ENCODE measurements around the gene SNTB2. TPM values are rescaled to one million over a fixed set of nuclear protein-coding genes. Genes with fewer than 3 reads are reported as not detected.
"Not testable (repeated sequence)": the region's sequence is repeated elsewhere in the genome, so short reads cannot be mapped to it uniquely, and the experiment has no call there.

The SNTB2 gene
- polyA plus RNA-seq (ENCODE audit: low read depth in 6 of 6), result 1 to 10 TPM; 2.4 to 7.1 (median 4.2) TPM

- Mint-ChIP-seq H3K9me3 (no peaks in the 10 kb centered on the region), H3K36me3 (no peaks in the 10 kb centered on the region), H3K27ac (peak within 1 kb of the TSS; percentile 97 to 99 (median 98)), H3K4me1 (peaks cover 22 to 31% (median 28%) of the 10 kb centered on the region in 3 donors), H3K27me3 (no peaks in the 10 kb centered on the region), H3K4me3 (peak within 1 kb of the TSS; percentile 96 to 100 (median 99))
- peak; percentile 92 for ATAC-seq (ENCODE audit: low read depth in 2 of 2)
- peak; percentile 88 for DNase-seq
Measured at GRCh38 chr16:69186642-69187445, at the start of gene SNTB2. Gene SNTB2 (plus strand): TSS chr16:69187164. CDS start chr16:69187167, 3 bp downstream.

GRCh38 chr16:69138608-69139007 is 48.4 kb upstream of the SNTB2 start:
- no peak for DNase-seq
- H3K27ac Mint-ChIP-seq, result no peak overlapping the region
- H3K36me3 Mint-ChIP-seq, result peaks cover 28% of the 10 kb centered on the region in 2 donors
- no peaks in the 10 kb centered on the region for H3K9me3 Mint-ChIP-seq
- no peak for ATAC-seq (ENCODE audit: low read depth in 2 of 2)
- H3K4me3 Mint-ChIP-seq, result peak overlapping the region in 1 of 8 donors; percentile 53
- H3K27me3 Mint-ChIP-seq, result no peaks in the 10 kb centered on the region
- peaks cover 11 to 12% (median 11%) of the 10 kb centered on the region in 3 donors for H3K4me1 Mint-ChIP-seq

- H3K27me3 Mint-ChIP-seq; H3K4me1 Mint-ChIP-seq; ATAC-seq (ENCODE audit: low read depth in 2 of 2); DNase-seq; H3K9me3 Mint-ChIP-seq; H3K4me3 Mint-ChIP-seq; H3K27ac Mint-ChIP-seq: not testable (repeated sequence)
- H3K36me3 Mint-ChIP-seq, result peaks cover 29 to 30% of the 10 kb centered on the region in 2 donors
Measured at GRCh38 chr16:69139464-69139863, 47.5 kb upstream of the SNTB2 start.

GRCh38 chr16:69141014-69141413 is 46.0 kb upstream of the SNTB2 start:
- DNase-seq (no peak), ATAC-seq (ENCODE audit: low read depth in 2 of 2) (no peak)
- H3K36me3 Mint-ChIP-seq, result peaks cover 29 to 32% of the 10 kb centered on the region in 2 donors
- H3K27me3 Mint-ChIP-seq, result no peaks in the 10 kb centered on the region
- H3K27ac Mint-ChIP-seq, result no peak overlapping the region
- H3K4me1 Mint-ChIP-seq, result peaks cover 0 to 5% (median 3%) of the 10 kb centered on the region in 3 donors
- H3K4me3 Mint-ChIP-seq, result no peak overlapping the region
- H3K9me3 Mint-ChIP-seq, result no peaks in the 10 kb centered on the region

- Mint-ChIP-seq H3K27ac (no peak overlapping the region), H3K36me3 (peaks cover 29 to 32% of the 10 kb centered on the region in 2 donors), H3K27me3 (no peaks in the 10 kb centered on the region), H3K4me1 (peaks cover 0 to 5% (median 3%) of the 10 kb centered on the region in 3 donors), H3K4me3 (peak overlapping the region in 1 of 8 donors; percentile 27), H3K9me3 (no peaks in the 10 kb centered on the region)
- DNase-seq (no peak), ATAC-seq (ENCODE audit: low read depth in 2 of 2) (no peak)
Measured at GRCh38 chr16:69141936-69142335, 45.0 kb upstream of the SNTB2 start.

GRCh38 chr16:69143116-69143515 is 43.8 kb upstream of the SNTB2 start:
- no peak for DNase-seq
- Mint-ChIP-seq H3K27ac (no peak overlapping the region), H3K27me3 (no peaks in the 10 kb centered on the region), H3K4me1 (peaks cover 0 to 3% (median 0%) of the 10 kb centered on the region in 3 donors), H3K9me3 (no peaks in the 10 kb centered on the region), H3K4me3 (no peak overlapping the region), H3K36me3 (peaks cover 27 to 29% of the 10 kb centered on the region in 2 donors)
- no peak for ATAC-seq (ENCODE audit: low read depth in 2 of 2)

GRCh38 chr16:69145658-69146057 is 41.3 kb upstream of the SNTB2 start:
- ATAC-seq (ENCODE audit: low read depth in 2 of 2) (no peak), DNase-seq (no peak)
- peaks cover 26 to 29% of the 10 kb centered on the region in 2 donors for H3K36me3 Mint-ChIP-seq
- peaks cover 0 to 4% (median 3%) of the 10 kb centered on the region in 3 donors for H3K4me1 Mint-ChIP-seq
- H3K4me3 Mint-ChIP-seq, result no peak overlapping the region
- no peaks in the 10 kb centered on the region for H3K27me3 Mint-ChIP-seq
- H3K9me3 Mint-ChIP-seq, result no peaks in the 10 kb centered on the region
- peak overlapping the region in 1 of 6 donors; percentile 47 for H3K27ac Mint-ChIP-seq

- DNase-seq; H3K4me3 Mint-ChIP-seq; H3K36me3 Mint-ChIP-seq; H3K4me1 Mint-ChIP-seq; H3K27ac Mint-ChIP-seq; H3K27me3 Mint-ChIP-seq; ATAC-seq (ENCODE audit: low read depth in 2 of 2); H3K9me3 Mint-ChIP-seq: not testable (repeated sequence)
Measured at GRCh38 chr16:69149621-69150020, 37.3 kb upstream of the SNTB2 start.

GRCh38 chr16:69150146-69150865 is 36.7 kb upstream of the SNTB2 start:
- Mint-ChIP-seq H3K27me3 (no peaks in the 10 kb centered on the region), H3K9me3 (no peaks in the 10 kb centered on the region), H3K4me1 (peaks cover 0 to 4% (median 2%) of the 10 kb centered on the region in 3 donors), H3K4me3 (no peak overlapping the region), H3K27ac (peak overlapping the region in 3 of 6 donors; percentile 59 to 83 (median 72)), H3K36me3 (peaks cover 7 to 12% of the 10 kb centered on the region in 2 donors)
- peak; percentile 59 for DNase-seq
- peak; percentile 67 to 81 for ATAC-seq (ENCODE audit: low read depth in 2 of 2)

GRCh38 chr16:69157196-69157595 is 29.8 kb upstream of the SNTB2 start:
- Mint-ChIP-seq H3K9me3 (no peaks in the 10 kb centered on the region), H3K27ac (peak overlapping the region in 1 of 6 donors; percentile 38), H3K27me3 (no peaks in the 10 kb centered on the region), H3K36me3 (peaks cover 26 to 38% of the 10 kb centered on the region in 2 donors), H3K4me3 (no peak overlapping the region), H3K4me1 (no peaks in the 10 kb centered on the region)
- no peak for ATAC-seq (ENCODE audit: low read depth in 2 of 2)
- DNase-seq, result no peak

- peaks cover 26 to 39% of the 10 kb centered on the region in 2 donors for H3K36me3 Mint-ChIP-seq
- no peak overlapping the region for H3K27ac Mint-ChIP-seq
- no peaks in the 10 kb centered on the region for H3K9me3 Mint-ChIP-seq
Measured at GRCh38 chr16:69160192-69160591, 26.8 kb upstream of the SNTB2 start.

GRCh38 chr16:69165584-69165983 is 21.4 kb upstream of the SNTB2 start:
- no peak for ATAC-seq (ENCODE audit: low read depth in 2 of 2)
- Mint-ChIP-seq H3K4me3 (no peak overlapping the region), H3K27me3 (no peaks in the 10 kb centered on the region), H3K36me3 (peaks cover 32 to 35% of the 10 kb centered on the region in 2 donors), H3K4me1 (peaks cover 0 to 7% (median 0%) of the 10 kb centered on the region in 3 donors), H3K27ac (no peak overlapping the region), H3K9me3 (no peaks in the 10 kb centered on the region)
- no peak for DNase-seq

More at GRCh38 chr16:69160192-69160591, 26.8 kb upstream of the SNTB2 start:
- Mint-ChIP-seq H3K4me3 (no peak overlapping the region), H3K4me1 (no peaks in the 10 kb centered on the region), H3K27me3 (no peaks in the 10 kb centered on the region)
- ATAC-seq (ENCODE audit: low read depth in 2 of 2) (no peak), DNase-seq (no peak)

- Mint-ChIP-seq H3K27me3 (no peaks in the 10 kb centered on the region), H3K36me3 (peaks cover 29 to 32% of the 10 kb centered on the region in 2 donors), H3K4me1 (peaks cover 3 to 14% (median 7%) of the 10 kb centered on the region in 3 donors), H3K4me3 (no peak overlapping the region), H3K9me3 (no peaks in the 10 kb centered on the region), H3K27ac (peak overlapping the region in 3 of 6 donors; percentile 27 to 80 (median 76))
- no peak for DNase-seq
- ATAC-seq (ENCODE audit: low read depth in 2 of 2), result no peak
Measured at GRCh38 chr16:69166221-69166833, 20.6 kb upstream of the SNTB2 start.

Data from naive B cell (primary cell).